K562 (cell line): Measurements from ENCODE around the gene IDH2. TPM values are rescaled to one million over a fixed set of nuclear protein-coding genes. Genes with fewer than 3 reads are reported as not detected.

Source experiments
- ATAC-seq: fragments of 200-7000 bp; cut with Tn5 transposase; 3 replicates; pipeline ENCODE4 v1.9.1; 2020; ENCODE audit warnings: moderate library complexity
- BruUV-seq: library from RNA; stranded (reverse); fragments of 400-500 nt; replicated peaks from 2 replicates; lab custom pipeline; 2021; lab: Mats Ljungman, UMichigan
- CTCF ChIA-PET: fragments of 300-600 bp; formaldehyde crosslinking; extraction: SDS; loops from one replicate; lab custom pipeline; 2021; ENCODE audit warnings: low intra/inter-chr PET ratio; lab: Yijun Ruan, JAX
- POLR2A ChIA-PET: fragments of 300-600, 350-650 bp; sonication (Branson Sonifier 250); formaldehyde crosslinking; extraction: SDS; loops from one replicate; lab custom pipeline; 2021; ENCODE audit warnings: antibody characterized with exemption, inconsistent platforms; lab: Yijun Ruan, JAX
- DNase-seq, 4 experiments: peaks; one replicate each; pipeline versions ENCODE4 v3.0.0 to v3.0.0-alpha.2; 2011 to 2018; ENCODE audit warnings: low spot score in 3 of 4, mixed read lengths in 3 of 4; ENCODE audit errors: extremely low read depth in 1 of 4
- FAIRE-seq: peaks from 2 replicates; lab custom pipeline; 2011; peaks lifted over from hg19 to GRCh38; lab: Jason Lieb, UNC
- H2AFZ ChIP-seq: 2 replicates; pipeline ENCODE4 v1.6.0; 2011; ENCODE audit warnings: low read depth, low read length, control low read depth, inconsistent platforms
- H3K27ac ChIP-seq: fragments of 200-600 bp; 3 replicates; pipeline ENCODE4 v1.8.0; 2011; ENCODE audit warnings: low read depth, mild to moderate bottlenecking, control low read depth, inconsistent platforms, low read length, moderate library complexity, mixed read lengths; ENCODE audit errors: extremely low read depth
- H3K27me3 ChIP-seq, 2 experiments: fragments of 300-600 bp in 1 of 2; 2 replicates in 1 of 2; 3 replicates in 1 of 2; pipeline versions ENCODE4 v1.6.0 to v1.8.0; 2011; ENCODE audit warnings: inconsistent platforms in 2 of 2, low read length in 2 of 2, mild to moderate bottlenecking in 1 of 2, mixed read lengths in 1 of 2, moderate library complexity in 1 of 2; ENCODE audit not compliant: control insufficient read depth in 2 of 2, insufficient read depth in 2 of 2
- H3K36me3 ChIP-seq: fragments of 300-600 bp; 3 replicates; pipeline ENCODE4 v1.8.0; 2011; ENCODE audit warnings: mild to moderate bottlenecking, low read length, inconsistent platforms; ENCODE audit not compliant: control insufficient read depth, insufficient read depth
- H3K4me1 ChIP-seq, 2 experiments: fragments of 200-600 bp in 1 of 2; replicated peaks in 1 of 2; 2 replicates in 1 of 2; 3 replicates in 1 of 2; pipeline versions ENCODE4 v1.5.1 to v1.8.0; 2011; ENCODE audit warnings: inconsistent platforms in 2 of 2, low read length in 2 of 2, mild to moderate bottlenecking in 1 of 2, mixed read lengths in 1 of 2, moderate library complexity in 1 of 2; ENCODE audit not compliant: control insufficient read depth in 2 of 2, insufficient read depth in 2 of 2
- H3K4me2 ChIP-seq: 2 replicates; pipeline ENCODE4 v1.6.1; 2011; ENCODE audit warnings: low read length, control low read depth, inconsistent platforms, mixed read lengths; ENCODE audit not compliant: insufficient read depth
- H3K4me3 ChIP-seq: fragments of 200-600 bp; sonication (generic), shearing (Covaris generic); 2 replicates; pipeline ENCODE4 v1.5.1; 2016; ENCODE audit warnings: control low read depth, inconsistent platforms
- H3K79me2 ChIP-seq: fragments of 200-600 bp; 3 replicates; pipeline ENCODE4 v1.8.0; 2011; ENCODE audit warnings: low read length, inconsistent platforms; ENCODE audit not compliant: control insufficient read depth, insufficient read depth
- H3K9ac ChIP-seq, 2 experiments: 2 replicates each; pipeline versions ENCODE4 v1.6.0 to v1.6.1; 2011; ENCODE audit warnings: low read depth in 2 of 2, low read length in 2 of 2, control low read depth in 1 of 2, inconsistent platforms in 1 of 2, mild to moderate bottlenecking in 1 of 2, mixed read lengths in 1 of 2; ENCODE audit not compliant: insufficient read depth in 1 of 2
- H3K9me1 ChIP-seq: one replicate; pipeline ENCODE4 v1.6.0; 2011; ENCODE audit warnings: inconsistent platforms, mild to moderate bottlenecking, low read length, moderate library complexity; ENCODE audit not compliant: control insufficient read depth, insufficient read depth
- H3K9me3 ChIP-seq: replicated peaks from 2 replicates; pipeline ENCODE4 v1.5.1; 2011; ENCODE audit warnings: low read depth, low read length, inconsistent platforms; ENCODE audit not compliant: control insufficient read depth, insufficient read depth
- H4K20me1 ChIP-seq: replicated peaks from 2 replicates; pipeline ENCODE4 v1.6.1; 2011; ENCODE audit warnings: low read length, inconsistent platforms, mixed read lengths; ENCODE audit not compliant: control insufficient read depth, insufficient read depth
- TAF9B ChIP-seq: fragments of 450-650 bp; IDR thresholded peaks from 2 replicates; pipeline ENCODE4 v1.6.1; 2018; ENCODE audit warnings: mild to moderate bottlenecking; ENCODE audit not compliant: partially characterized antibody
- XRCC4 ChIP-seq: IDR thresholded peaks from one replicate; pipeline ENCODE4 v1.6.1; 2011; ENCODE audit not compliant: insufficient read depth, insufficient read length; ENCODE audit errors: extremely low read depth
- ZNF316 ChIP-seq: fragments of 450-650 bp; IDR thresholded peaks from 2 replicates; pipeline ENCODE4 v1.6.1; 2016
- WGBS: fragments of 100-300 bp; shearing (Covaris generic); methylation state at CpG from one replicate; pipeline ENCODE4 v1.1.6; 2016; ENCODE audit warnings: low coverage, mixed read lengths; ENCODE audit not compliant: insufficient coverage; ENCODE audit errors: missing lambda C conversion rate; 5-methylcytosine and 5-hydroxymethylcytosine counted together
- in situ Hi-C: fragments of 300-500 bp; cut with MboI; formaldehyde crosslinking; loops from 4 replicates; pipeline ENCODE4 v1.15.0; 2018; ENCODE audit warnings: inconsistent platforms, mixed read lengths
- intact Hi-C: fragments of 100-400 bp; cut with micrococcal nuclease; formaldehyde crosslinking; loops from 2 replicates; pipeline ENCODE4 v1.14.2; 2022
- polyA plus RNA-seq, 8 experiments: library from polyadenylated mRNA; depleted of rRNA in 4 of 8; stranded (reverse) in 5 of 8; unstranded in 3 of 8; fragments of >200 nt; fragmentation: Nextera tagmentation in 2 of 8; fragmentation: Illumina TruSeq in 1 of 8; extraction: Ambion mirVana in 2 of 8; extraction: Trizol in 1 of 8; gene quantifications; 2 replicates each; pipeline versions ENCODE4 v1.2.1 to v1.2.3, GENCODE V29; 2011 to 2014; ENCODE audit warnings: inconsistent platforms in 1 of 8, missing spikeins in 1 of 8
- total RNA-seq, 7 experiments: library from RNA; depleted of rRNA in 6 of 7; stranded (reverse); fragments of >200 nt in 6 of 7; fragmentation: Illumina TruSeq in 2 of 7; extraction: Trizol in 2 of 7; gene quantifications; 2 replicates each; pipeline versions ENCODE4 v1.2.1 to v1.2.3, GENCODE V29; 2011 to 2021; ENCODE audit warnings: low replicate concordance in 1 of 7
- TF ChIP-seq, protein P1 (sequence below): sonication (generic); formaldehyde crosslinking; IDR thresholded peaks from 2 replicates; pipeline ENCODE4 v1.8.1; 2023; ENCODE audit warnings: mild to moderate bottlenecking, missing genetic modification reagents

IDH2 gene
- total and polyA plus RNA-seq, 9 of the 15 experiments (the other 6 are each of a cell fraction or from before 2014, with no cell fraction given): 0.70 to 99.9 (median 59.2) TPM

DNA sequence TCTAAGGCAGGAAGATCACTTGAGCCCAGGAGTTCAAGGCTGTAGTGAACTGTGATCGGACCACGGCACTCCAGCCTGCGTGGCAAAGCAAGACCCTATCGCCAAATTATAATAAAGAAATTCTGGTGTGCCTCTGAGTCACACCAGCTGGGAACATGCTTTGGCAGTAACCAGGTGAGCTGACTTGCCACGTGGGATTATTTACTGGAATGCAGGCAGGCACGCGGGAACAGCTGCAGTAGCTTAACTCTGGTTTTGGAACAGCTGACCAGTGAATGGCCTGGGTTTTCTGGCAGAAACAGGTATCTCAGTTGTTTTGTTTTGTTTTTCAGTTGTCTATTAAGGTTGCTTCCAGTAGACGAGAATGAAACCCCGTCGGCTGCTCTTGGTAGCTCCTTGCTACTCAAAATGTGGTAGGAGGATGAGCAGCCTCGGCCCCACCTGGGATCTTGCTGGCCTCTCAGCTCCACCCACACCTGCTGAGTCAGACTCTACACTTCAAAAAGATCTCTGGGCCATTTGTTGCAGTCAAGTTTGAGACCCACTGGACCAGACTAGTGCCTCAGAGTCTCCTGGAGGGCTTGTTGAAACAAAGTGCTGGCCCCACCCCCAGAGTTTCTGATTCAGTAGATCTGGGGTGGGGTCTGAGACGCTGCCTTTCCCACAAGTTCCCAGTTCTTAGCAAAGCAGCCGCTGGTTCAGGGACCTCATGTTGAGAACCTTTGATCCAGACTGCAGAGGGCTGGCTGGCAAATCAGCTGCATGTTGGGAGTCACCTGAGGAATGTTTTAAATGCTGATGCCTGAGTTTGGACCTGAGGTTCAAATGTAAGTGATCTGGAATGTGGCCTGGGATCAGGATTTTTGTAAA, 26.6 kb downstream of the IDH2 start:
- Histone ChIP-seq H3K9me3 (no peaks in the 10 kb centered on the region), H4K20me1 (no peaks in the 10 kb centered on the region), H2AFZ (no peak overlapping the region), H3K9ac (no peak overlapping the region), H3K27ac (no peak overlapping the region), H3K36me3 (peaks cover 2% of the 10 kb centered on the region; the same call in 2 of the 3 replicates), H3K4me1 (peaks cover 0 to 23% of the 10 kb centered on the region in 2 experiments; a peak in 1 of 5 replicates), H3K9me1 (no peaks in the 10 kb centered on the region), H3K79me2 (no peaks in the 10 kb centered on the region), H3K4me2 (no peak overlapping the region), H3K4me3 (no peak overlapping the region), H3K27me3 (no peaks in the 10 kb centered on the region)
- DNase-seq (no peak), ATAC-seq (no peak), FAIRE-seq (no peak)
- in situ Hi-C loops (loop anchor here (10.0 kb wide), 1 partner anchor 341 kb away; no protein-coding TSS in a partner anchor), intact Hi-C loops (no loop called here)
- BruUV-seq: no TSS peak
- ChIA-PET CTCF (interaction anchor here (0.6 kb wide), 1 partner anchor 19 kb away, joined by 3 read pairs; no protein-coding TSS in a partner anchor), POLR2A (interaction anchor here (0.5 to 0.8 kb wide), 4 partner anchors 7 to 202 kb away, joined by 3 to 4 read pairs (median 4); no protein-coding TSS in a partner anchor)
- 66% methylated on average over 11 of the region's 13 CpGs for WGBS
- TF ChIP-seq ZNF316 (peak; percentile 16; the same call in 1 of the 2 replicates), XRCC4 (no peak)

DNA sequence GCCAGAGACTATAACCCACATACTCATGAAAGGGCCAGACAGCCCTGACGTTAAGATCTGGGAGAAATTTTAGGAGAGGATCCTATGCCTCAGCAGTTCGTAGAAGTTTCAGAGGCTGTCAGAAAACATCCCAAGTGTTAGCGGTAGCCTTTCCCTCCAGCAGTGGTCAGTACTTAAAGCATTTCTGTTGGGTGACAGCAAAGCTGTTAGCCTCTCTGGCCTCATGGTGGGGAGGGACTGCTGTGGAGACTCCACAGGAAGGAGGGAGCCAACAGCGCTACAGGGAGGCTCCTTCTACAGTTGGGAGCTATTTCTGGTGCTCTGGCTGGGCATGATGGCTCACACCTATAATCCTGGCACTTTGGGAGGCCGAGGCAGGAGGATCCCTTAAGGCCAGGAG, 27.4 kb downstream of the IDH2 start:
- ChIA-PET POLR2A (interaction anchor here (0.5 to 0.8 kb wide), 5 partner anchors 8 to 202 kb away, joined by 3 to 4 read pairs (median 3); no protein-coding TSS in a partner anchor), CTCF (no interaction called here)
- Histone ChIP-seq H3K9me1 (no peaks in the 10 kb centered on the region), H3K4me2 (no peak overlapping the region), H3K9me3 (no peaks in the 10 kb centered on the region), H2AFZ (no peak overlapping the region), H3K4me1 (peaks cover 0 to 17% of the 10 kb centered on the region in 2 experiments; a peak in 1 of 5 replicates), H3K27me3 (no peaks in the 10 kb centered on the region), H3K4me3 (no peak overlapping the region), H3K36me3 (peaks cover 2% of the 10 kb centered on the region; the same call in 2 of the 3 replicates), H3K27ac (no peak overlapping the region), H3K9ac (no peak overlapping the region), H4K20me1 (no peaks in the 10 kb centered on the region), H3K79me2 (no peaks in the 10 kb centered on the region)
- TF ChIP-seq, protein P1, sequence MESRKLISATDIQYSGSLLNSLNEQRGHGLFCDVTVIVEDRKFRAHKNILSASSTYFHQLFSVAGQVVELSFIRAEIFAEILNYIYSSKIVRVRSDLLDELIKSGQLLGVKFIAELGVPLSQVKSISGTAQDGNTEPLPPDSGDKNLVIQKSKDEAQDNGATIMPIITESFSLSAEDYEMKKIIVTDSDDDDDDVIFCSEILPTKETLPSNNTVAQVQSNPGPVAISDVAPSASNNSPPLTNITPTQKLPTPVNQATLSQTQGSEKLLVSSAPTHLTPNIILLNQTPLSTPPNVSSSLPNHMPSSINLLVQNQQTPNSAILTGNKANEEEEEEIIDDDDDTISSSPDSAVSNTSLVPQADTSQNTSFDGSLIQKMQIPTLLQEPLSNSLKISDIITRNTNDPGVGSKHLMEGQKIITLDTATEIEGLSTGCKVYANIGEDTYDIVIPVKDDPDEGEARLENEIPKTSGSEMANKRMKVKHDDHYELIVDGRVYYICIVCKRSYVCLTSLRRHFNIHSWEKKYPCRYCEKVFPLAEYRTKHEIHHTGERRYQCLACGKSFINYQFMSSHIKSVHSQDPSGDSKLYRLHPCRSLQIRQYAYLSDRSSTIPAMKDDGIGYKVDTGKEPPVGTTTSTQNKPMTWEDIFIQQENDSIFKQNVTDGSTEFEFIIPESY (CRISPR knock-in tag): peak; percentile 95
- no peak for TF ChIP-seq TAF9B
- DNase-seq (no peak), FAIRE-seq (peak; percentile 40), ATAC-seq (peak; percentile 47; the same call in 2 of the 3 replicates)
- in situ Hi-C loops: loop anchor here (10.0 kb wide), 1 partner anchor 340 kb away; no protein-coding TSS in a partner anchor
- no TSS peak for BruUV-seq
- 64% methylated on average over 5 of the region's 5 CpGs for WGBS
- intact Hi-C loops: loop anchor here (5.0 kb wide), 1 partner anchor 333 kb away; no protein-coding TSS in a partner anchor
